GM19438 (cell line): ENCODE results near the gene RALB.
A peak's percentile ranks its signal among the peaks of the same experiment; 100 is the strongest.

Experiments
- ATAC-seq: cut with Tn5 transposase; IDR thresholded peaks from one replicate; pipeline ENCODE4 v1.9.1; 2021; ENCODE audit warnings: low read depth; ENCODE audit not compliant: unreplicated experiment

Gene RALB

GRCh38 chr2:120252225-120253020 lies at the start of gene RALB:
TSS of gene RALB (plus strand) at chr2:120252852. CDS start at chr2:120278665, 25,813 bp downstream.
- peak; percentile 91 for ATAC-seq

GRCh38 chr2:120203251-120204021 lies 49.2 kb upstream of the RALB start:
- ATAC-seq = no peak

GRCh38 chr2:120204022-120204405 lies 48.6 kb upstream of the RALB start:
- ATAC-seq = no peak

- no peak for ATAC-seq
Observed at GRCh38 chr2:120204417-120204816, 48.2 kb upstream of the RALB start.

GRCh38 chr2:120204945-120205670 lies 47.5 kb upstream of the RALB start:
- ATAC-seq = no peak

- no peak for ATAC-seq
Observed at GRCh38 chr2:120206022-120206581, 46.5 kb upstream of the RALB start.

- no peak for ATAC-seq
Observed at GRCh38 chr2:120208381-120209353, 44.0 kb upstream of the RALB start.

GRCh38 chr2:120209427-120210269 lies 43.0 kb upstream of the RALB start:
- no peak for ATAC-seq

GRCh38 chr2:120210270-120210693 lies 42.4 kb upstream of the RALB start:
- no peak for ATAC-seq

GRCh38 chr2:120218181-120218580 lies 34.5 kb upstream of the RALB start:
- ATAC-seq = no peak

GRCh38 chr2:120219291-120219690 lies 33.4 kb upstream of the RALB start:
- ATAC-seq = no peak

- ATAC-seq = no peak
Observed at GRCh38 chr2:120219766-120220165, 32.9 kb upstream of the RALB start.

GRCh38 chr2:120220756-120221155 lies 31.9 kb upstream of the RALB start:
- no peak for ATAC-seq

GRCh38 chr2:120221616-120222015 lies 31.0 kb upstream of the RALB start:
- no peak for ATAC-seq

GRCh38 chr2:120222186-120223033 lies 30.2 kb upstream of the RALB start:
- no peak for ATAC-seq

GRCh38 chr2:120223034-120223912 lies 29.4 kb upstream of the RALB start, which contains the start of gene TMEM185B:
TSS of gene TMEM185B (minus strand) at chr2:120223400. CDS start at chr2:120222976, 424 bp downstream.
- peak; percentile 90 for ATAC-seq

- no peak for ATAC-seq
Observed at GRCh38 chr2:120224256-120224655, 28.4 kb upstream of the RALB start.
